Hepatocyte (in vitro differentiated cells): Measurements from ENCODE around the gene CANX. TPM values are rescaled to one million over a fixed set of nuclear protein-coding genes. Genes with fewer than 3 reads are reported as not detected.
"Not testable (repeated sequence)": the region's sequence is repeated elsewhere in the genome, so short reads cannot be mapped to it uniquely, and the experiment has no call there.

ENCODE experiments used
- DNase-seq: peaks from one replicate; pipeline ENCODE4 v3.0.0-alpha.2; 2016; ENCODE audit warnings: low spot score
- H2AFZ ChIP-seq: fragments of 200-600 bp; sonication (generic); 2 replicates; pipeline ENCODE4 v1.6.0; 2016; ENCODE audit warnings: antibody characterized with exemption, mild to moderate bottlenecking
- H3K27ac ChIP-seq: fragments of 200-600 bp; sonication (generic); 2 replicates; pipeline ENCODE4 v1.5.1; 2016; ENCODE audit warnings: mild to moderate bottlenecking
- H3K27me3 ChIP-seq: fragments of 200-600 bp; sonication (generic); 2 replicates; pipeline ENCODE4 v1.6.1; 2016
- H3K36me3 ChIP-seq: fragments of 200-600 bp; sonication (generic); replicated peaks from 2 replicates; pipeline ENCODE4 v1.5.1; 2016; ENCODE audit warnings: low read depth; ENCODE audit not compliant: insufficient read depth
- H3K4me1 ChIP-seq: fragments of 200-600 bp; sonication (generic); 2 replicates; pipeline ENCODE4 v1.5.1; 2016; ENCODE audit warnings: mild to moderate bottlenecking, moderate library complexity; ENCODE audit not compliant: insufficient read depth
- H3K4me2 ChIP-seq: fragments of 200-600 bp; sonication (generic); 2 replicates; pipeline ENCODE4 v1.6.0; 2016
- H3K4me3 ChIP-seq: fragments of 200-600 bp; sonication (generic); 2 replicates; pipeline ENCODE4 v1.5.1; 2016; ENCODE audit warnings: mild to moderate bottlenecking
- H3K79me2 ChIP-seq: fragments of 200-600 bp; sonication (generic); 2 replicates; pipeline ENCODE4 v1.6.0; 2017; ENCODE audit warnings: mild to moderate bottlenecking
- H3K9me2 ChIP-seq: fragments of 200-600 bp; sonication (generic); replicated peaks from 2 replicates; pipeline ENCODE4 v1.6.0; 2017; ENCODE audit warnings: mild to moderate bottlenecking; ENCODE audit not compliant: insufficient read depth
- H3K9me3 ChIP-seq: fragments of 200-600 bp; sonication (generic); 2 replicates; pipeline ENCODE4 v1.5.1; 2016; ENCODE audit warnings: low read depth, mild to moderate bottlenecking
- H4K20me1 ChIP-seq: fragments of 200-600 bp; sonication (generic); 2 replicates; pipeline ENCODE4 v1.6.0; 2016; ENCODE audit warnings: mild to moderate bottlenecking; ENCODE audit not compliant: insufficient read depth, poor library complexity, severe bottlenecking
- CTCF ChIP-seq: fragments of 200-600 bp; sonication (generic); IDR thresholded peaks from 2 replicates; pipeline ENCODE4 v1.5.1; 2016; ENCODE audit warnings: antibody characterized with exemption, mild to moderate bottlenecking; ENCODE audit not compliant: poor library complexity
- EZH2 ChIP-seq: fragments of 200-600 bp; sonication (generic); IDR thresholded peaks from 2 replicates; pipeline ENCODE4 v1.6.1; 2016; ENCODE audit warnings: antibody characterized with exemption, mild to moderate bottlenecking, borderline replicate concordance
- EZH2phosphoT487 ChIP-seq: fragments of 200-600 bp; sonication (generic); IDR thresholded peaks from one replicate; pipeline ENCODE4 v1.6.1; 2018; ENCODE audit warnings: antibody characterized with exemption, mild to moderate bottlenecking, low read depth, moderate library complexity; ENCODE audit not compliant: unreplicated experiment, severe bottlenecking
- WGBS: methylation state at CpG from one replicate; pipeline ENCODE4 v1.1.6; 2016; ENCODE audit warnings: low lambda C conversion rate; ENCODE audit errors: missing lambda C conversion rate; 5-methylcytosine and 5-hydroxymethylcytosine counted together
- polyA plus RNA-seq: library from polyadenylated mRNA; unstranded; fragments of >200 nt; fragmentation: Nextera tagmentation; extraction: Ambion mirVana; gene quantifications from 2 replicates; pipeline ENCODE4 v1.2.1, GENCODE V29; 2016
- total RNA-seq: library from RNA; depleted of rRNA; stranded (reverse); fragments of >200 nt; gene quantifications from 2 replicates; pipeline ENCODE4 v1.2.3, GENCODE V29; 2014

The CANX gene
- total and polyA plus RNA-seq, 2 experiments from 2014 or later, result 369 to 705 TPM

GRCh38 chr5:179661647-179662046 is 37.1 kb upstream of the CANX start:
- 95% methylated on average over 6 of the region's 6 CpGs for WGBS
- not testable (repeated sequence) for DNase-seq, H3K9me3 ChIP-seq

GRCh38 chr5:179668391-179668790 is 30.4 kb upstream of the CANX start:
- TF ChIP-seq EZH2phosphoT487, result no peak
- peak; percentile 51 for TF ChIP-seq CTCF
- no peak for TF ChIP-seq EZH2
- no peaks in the 10 kb centered on the region for H3K36me3 ChIP-seq
- H3K27me3 ChIP-seq, result no peaks in the 10 kb centered on the region
- no peaks in the 10 kb centered on the region for H3K4me1 ChIP-seq
- H2AFZ ChIP-seq, result no peak overlapping the region
- H3K9me3 ChIP-seq, result no peaks in the 10 kb centered on the region
- WGBS, result 41% methylated on average over 7 of the region's 7 CpGs
- H3K27ac ChIP-seq, result no peak overlapping the region
- H3K4me2 ChIP-seq, result no peak overlapping the region
- H4K20me1 ChIP-seq, result no peaks in the 10 kb centered on the region
- no peak overlapping the region for H3K4me3 ChIP-seq
- DNase-seq, result peak; percentile 45
- H3K9me2 ChIP-seq, result no peaks in the 10 kb centered on the region
- H3K79me2 ChIP-seq, result no peaks in the 10 kb centered on the region

More at GRCh38 chr5:179661647-179662046, 37.1 kb upstream of the CANX start:
- not testable (repeated sequence) for H3K36me3 ChIP-seq, H2AFZ ChIP-seq, H4K20me1 ChIP-seq, H3K9me2 ChIP-seq, H3K27me3 ChIP-seq, H3K4me3 ChIP-seq, H3K27ac ChIP-seq, H3K4me1 ChIP-seq, H3K4me2 ChIP-seq
- H3K79me2 ChIP-seq, result peaks cover 11% of the 10 kb centered on the region

- Histone ChIP-seq H3K9me2 (no peaks in the 10 kb centered on the region), H2AFZ (peak overlapping the region; percentile 95), H3K9me3 (no peaks in the 10 kb centered on the region), H3K4me3 (peak overlapping the region; percentile 75), H3K27me3 (no peaks in the 10 kb centered on the region), H3K79me2 (peaks cover 24% of the 10 kb centered on the region), H3K4me1 (peaks cover 12% of the 10 kb centered on the region), H3K4me2 (peak overlapping the region; percentile 87), H4K20me1 (no peaks in the 10 kb centered on the region), H3K27ac (peak overlapping the region; percentile 89), H3K36me3 (no peaks in the 10 kb centered on the region)
- 6% methylated on average over 74 of the region's 78 CpGs for WGBS
- no peak for TF ChIP-seq CTCF
- peak; percentile 99 for DNase-seq
Observed at GRCh38 chr5:179678223-179679013, 20.3 kb upstream of the CANX start.

- peak; percentile 36 for DNase-seq
- Histone ChIP-seq H3K27me3 (no peaks in the 10 kb centered on the region), H3K4me2 (peak overlapping the region; percentile 87), H3K9me2 (no peaks in the 10 kb centered on the region), H3K79me2 (peaks cover 24% of the 10 kb centered on the region), H3K4me3 (no peak overlapping the region), H3K9me3 (no peaks in the 10 kb centered on the region), H3K4me1 (peaks cover 12% of the 10 kb centered on the region), H3K36me3 (no peaks in the 10 kb centered on the region), H4K20me1 (no peaks in the 10 kb centered on the region), H3K27ac (peak overlapping the region; percentile 39), H2AFZ (peak overlapping the region; percentile 95)
- TF ChIP-seq EZH2phosphoT487, result no peak
- no peak for TF ChIP-seq CTCF
- no peak for TF ChIP-seq EZH2
- WGBS, result 65% methylated on average over 27 of the region's 41 CpGs
Observed at GRCh38 chr5:179679014-179679674, 19.6 kb upstream of the CANX start.
